GM18505 (cell line): ENCODE results near the gene CDC42BPB.

Source experiments
- ATAC-seq: cut with Tn5 transposase; IDR thresholded peaks from one replicate; pipeline ENCODE4 v1.9.1; 2021; ENCODE audit not compliant: unreplicated experiment
- POLR2A ChIP-seq: IDR thresholded peaks from 4 replicates; pipeline ENCODE4 v1.6.1; 2011; ENCODE audit warnings: borderline replicate concordance; ENCODE audit not compliant: insufficient read depth, insufficient read length; ENCODE audit errors: extremely low read depth

Gene CDC42BPB

DNA sequence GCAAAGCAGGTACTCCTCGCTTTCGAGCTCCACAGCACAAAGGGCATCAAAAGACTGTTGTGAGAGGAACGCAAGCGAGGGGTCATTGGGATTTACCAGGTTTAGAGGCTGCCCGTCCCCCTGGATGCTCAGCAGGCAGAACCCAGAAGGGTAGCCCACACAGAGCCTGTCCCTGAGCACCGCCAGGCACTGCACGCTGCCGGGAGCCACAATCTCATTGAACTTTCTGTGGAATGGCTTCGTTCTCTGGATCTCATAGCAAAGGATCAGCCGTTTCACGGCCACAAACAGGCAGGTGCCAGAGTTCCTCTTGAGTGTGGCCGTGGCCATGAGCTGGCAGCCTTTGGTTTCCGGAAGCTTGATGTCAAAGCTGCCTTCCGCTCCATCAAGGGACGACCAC lies 113.4 kb downstream of the CDC42BPB start:
- TF ChIP-seq POLR2A, result no peak
- ATAC-seq, result no peak

DNA sequence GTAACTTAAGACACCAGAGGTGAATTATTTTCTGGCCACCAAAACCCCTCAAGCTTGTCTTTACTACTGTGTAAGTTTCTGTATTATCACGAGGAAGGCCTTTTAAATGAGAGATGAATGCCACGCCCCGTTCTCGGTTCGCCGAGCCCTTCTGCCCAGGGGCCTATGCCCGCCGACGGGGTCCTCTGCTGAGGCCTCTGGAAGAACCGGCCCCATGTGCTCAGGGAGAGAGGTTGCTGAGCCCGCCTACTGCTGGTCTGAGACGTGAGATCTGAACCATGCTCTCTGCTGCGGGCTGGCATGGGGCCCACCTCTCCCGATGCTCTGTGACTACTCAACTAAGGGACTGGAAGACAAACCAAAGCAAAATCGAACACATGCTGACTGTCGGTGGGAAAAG lies 113.9 kb downstream of the CDC42BPB start:
- no peak for ATAC-seq
- no peak for TF ChIP-seq POLR2A

DNA sequence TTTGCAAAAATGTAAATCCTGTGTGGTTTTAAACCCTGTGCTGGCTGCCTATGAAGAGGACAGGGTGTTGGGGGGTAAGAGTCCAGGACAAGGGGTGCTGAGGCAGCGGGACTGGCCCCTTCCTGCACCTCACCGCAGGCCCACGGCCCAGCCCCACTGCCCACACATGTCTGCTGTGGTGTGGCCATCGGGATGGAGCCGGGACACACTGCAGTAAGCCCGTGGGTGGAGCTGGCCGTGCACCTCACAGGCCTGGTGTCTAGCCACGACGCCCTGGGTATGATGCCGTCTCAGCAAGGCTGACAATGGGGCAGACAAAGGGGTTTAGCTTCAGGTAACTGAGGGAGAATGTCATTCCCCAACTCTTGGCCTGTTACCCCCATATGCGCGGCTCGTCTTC lies 115.3 kb downstream of the CDC42BPB start:
- no peak for TF ChIP-seq POLR2A
- no peak for ATAC-seq

DNA sequence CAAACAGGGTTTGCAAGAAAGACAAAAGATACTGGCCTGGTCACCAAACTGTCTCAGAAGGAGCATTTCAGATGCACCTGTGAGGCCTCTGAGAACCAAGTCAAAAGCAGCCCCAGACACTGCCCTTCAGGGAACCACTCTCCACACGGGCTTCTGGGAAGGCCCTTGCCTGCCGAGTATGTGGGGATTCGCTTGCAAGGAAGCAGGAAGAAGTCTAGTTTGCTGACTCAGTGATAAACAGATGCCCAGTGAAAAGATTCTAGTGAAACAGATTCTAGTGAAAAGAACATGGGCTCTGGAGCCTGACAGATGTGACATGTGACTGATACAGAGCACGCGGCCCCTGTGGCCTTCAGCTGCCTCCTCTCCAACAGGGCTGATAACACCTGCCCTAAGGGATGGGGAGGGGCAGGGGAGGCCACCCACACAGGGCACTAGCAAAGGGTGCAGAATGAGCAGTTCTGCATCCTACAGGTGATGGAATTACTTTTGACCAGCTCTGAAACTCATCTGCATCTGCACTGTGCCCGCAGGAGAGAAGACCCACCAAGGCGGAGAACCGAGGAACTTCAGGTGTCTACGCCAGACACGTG lies 115.8 kb downstream of the CDC42BPB start:
- TF ChIP-seq POLR2A, result no peak
- no peak for ATAC-seq

DNA sequence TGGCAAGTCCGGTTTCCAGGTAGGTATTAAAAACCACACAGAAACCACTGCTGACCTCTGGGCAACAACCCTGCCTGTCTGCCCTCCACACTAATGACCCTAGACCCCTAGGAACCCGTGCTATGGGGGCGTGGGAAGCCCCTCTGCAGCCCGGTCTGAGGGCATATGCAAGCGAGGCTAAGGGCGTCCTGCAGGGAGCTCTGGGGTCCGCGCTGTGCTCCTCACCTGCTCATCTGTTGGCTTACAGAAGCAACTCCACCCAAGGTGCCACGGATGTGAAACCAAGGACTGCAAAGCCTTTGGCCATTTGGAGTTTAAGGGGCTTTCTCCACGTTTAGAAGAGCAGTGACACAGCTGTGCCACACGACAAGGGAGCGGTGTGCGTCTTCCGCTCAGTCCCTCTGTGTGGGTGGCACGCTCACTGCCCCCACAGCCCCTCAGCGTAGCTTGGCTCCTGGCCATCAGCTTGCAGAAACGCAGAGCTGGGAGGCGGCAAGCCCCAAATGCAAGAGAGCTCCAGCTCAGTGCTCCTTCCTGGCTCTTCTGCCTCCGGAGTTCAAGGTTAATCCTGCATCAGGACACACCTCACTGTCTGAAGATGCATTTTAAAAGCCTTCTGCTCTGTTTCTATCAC lies 116.5 kb downstream of the CDC42BPB start:
- no peak for TF ChIP-seq POLR2A
- no peak for ATAC-seq

DNA sequence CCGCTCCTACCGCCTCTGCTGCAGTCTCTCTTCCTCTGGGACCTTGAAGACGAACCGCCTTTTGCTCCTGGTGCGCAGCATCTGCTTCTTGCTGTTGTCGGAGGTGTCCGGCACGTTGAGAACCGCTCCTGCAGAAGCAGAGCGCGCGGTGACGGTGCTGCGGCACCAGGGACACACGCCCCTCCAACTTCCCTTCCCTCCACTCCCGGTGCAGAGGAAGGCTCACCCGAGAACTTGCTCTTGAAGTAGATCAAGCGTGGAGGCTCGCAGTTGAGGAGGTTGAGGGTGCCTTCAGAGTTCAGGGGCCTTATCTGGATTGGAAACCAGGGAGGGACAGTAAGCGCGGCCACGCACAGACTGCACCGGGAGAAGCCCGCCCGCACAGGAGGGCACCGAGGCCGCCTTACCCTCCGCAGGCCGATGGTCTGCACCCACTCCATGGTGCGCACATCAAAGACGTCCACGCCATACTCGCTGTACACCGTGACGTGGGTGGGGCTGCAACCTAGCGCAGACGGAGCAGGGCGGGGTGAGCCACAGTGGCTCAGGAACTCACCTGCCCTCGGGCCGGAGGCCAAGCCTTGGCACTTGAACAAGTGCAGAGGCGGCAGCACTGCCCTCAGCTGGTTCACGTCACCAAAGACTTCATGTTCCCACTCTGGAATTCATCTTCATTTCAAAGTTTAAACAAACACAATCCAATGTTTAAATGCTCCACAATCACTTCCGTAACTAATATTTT lies 117.4 kb downstream of the CDC42BPB start:
- TF ChIP-seq POLR2A, result no peak
- no peak for ATAC-seq

DNA sequence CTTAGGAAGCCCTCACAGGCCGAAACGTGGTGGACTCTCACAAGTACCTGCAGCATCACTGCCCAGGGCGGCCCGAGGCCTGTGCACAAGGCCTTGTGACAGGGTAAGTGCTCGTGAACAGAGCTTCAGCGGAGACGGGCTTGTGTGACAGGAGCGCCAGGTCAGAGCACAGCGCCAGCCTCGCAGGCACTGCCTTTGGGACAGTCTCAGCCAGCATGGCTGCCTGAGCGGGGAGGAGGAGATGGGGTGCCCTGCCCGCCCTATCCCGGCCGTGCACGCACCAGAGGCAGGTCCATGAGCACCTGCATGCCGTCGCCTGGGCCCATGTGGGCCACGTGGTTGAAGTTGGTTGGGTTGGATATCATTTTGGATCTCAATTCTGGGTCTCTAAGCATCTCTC lies 118.0 kb downstream of the CDC42BPB start:
- no peak for TF ChIP-seq POLR2A
- ATAC-seq, result no peak

DNA sequence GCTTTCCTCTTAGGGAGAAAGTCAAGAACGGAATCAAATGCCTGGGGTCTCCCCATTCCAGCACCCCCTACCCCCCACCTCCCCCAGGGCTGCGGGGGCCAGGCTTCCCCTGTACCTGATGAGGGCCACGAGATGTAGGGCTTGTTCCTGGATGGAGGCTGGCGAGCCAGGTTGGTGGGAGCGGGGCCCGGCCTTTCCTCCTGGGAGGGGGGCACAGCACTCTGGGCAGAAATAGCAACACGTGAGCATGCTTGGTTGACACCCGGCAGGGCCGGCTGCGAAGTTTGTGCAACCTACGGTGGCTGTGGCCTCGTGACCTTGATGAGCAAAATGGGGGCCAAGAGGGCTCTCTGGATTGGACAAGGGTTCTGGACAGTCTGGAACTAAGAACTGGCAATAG lies 119.2 kb downstream of the CDC42BPB start:
- TF ChIP-seq POLR2A, result no peak
- no peak for ATAC-seq

DNA sequence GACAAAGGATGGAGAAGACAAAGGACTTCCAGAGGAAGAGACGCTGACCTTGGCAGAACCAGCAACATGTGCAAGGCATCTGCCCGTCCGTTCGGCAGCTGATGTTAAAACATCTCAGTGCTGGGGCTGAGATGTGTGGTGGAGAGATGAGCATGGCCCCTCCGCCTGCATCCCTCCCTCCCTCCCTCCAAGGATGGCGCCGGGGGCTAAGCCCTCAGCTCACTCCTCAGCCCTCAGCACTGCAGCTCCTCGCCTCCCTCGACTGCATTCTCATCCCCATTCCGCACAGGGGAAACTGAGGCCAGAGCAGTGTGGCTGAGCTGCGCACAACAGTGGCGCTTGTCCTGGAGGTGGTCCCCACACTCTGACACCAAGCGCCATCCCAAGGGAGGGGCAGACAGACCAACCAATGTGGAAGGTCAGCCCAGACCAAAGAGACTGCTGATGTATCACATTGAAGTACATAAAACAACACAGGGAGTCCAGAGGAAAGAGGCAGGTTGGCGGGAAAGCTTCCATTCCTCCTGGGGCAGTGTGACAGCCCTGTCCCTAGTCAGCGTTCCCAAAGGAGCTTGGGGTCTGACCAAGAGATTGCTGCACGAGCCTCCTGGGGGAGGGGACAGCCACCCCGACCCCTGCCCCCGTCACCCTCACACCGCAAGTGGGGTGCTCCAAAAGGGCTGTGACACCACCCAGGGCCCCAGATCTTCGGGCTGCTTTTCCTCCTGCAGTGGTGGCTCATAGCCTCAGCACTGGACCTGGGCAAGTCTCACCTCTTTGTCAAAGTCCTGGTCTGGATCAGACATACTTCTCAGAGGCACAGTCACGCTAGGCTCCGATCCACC lies 119.8 kb downstream of the CDC42BPB start:
- no peak for ATAC-seq
- no peak for TF ChIP-seq POLR2A

DNA sequence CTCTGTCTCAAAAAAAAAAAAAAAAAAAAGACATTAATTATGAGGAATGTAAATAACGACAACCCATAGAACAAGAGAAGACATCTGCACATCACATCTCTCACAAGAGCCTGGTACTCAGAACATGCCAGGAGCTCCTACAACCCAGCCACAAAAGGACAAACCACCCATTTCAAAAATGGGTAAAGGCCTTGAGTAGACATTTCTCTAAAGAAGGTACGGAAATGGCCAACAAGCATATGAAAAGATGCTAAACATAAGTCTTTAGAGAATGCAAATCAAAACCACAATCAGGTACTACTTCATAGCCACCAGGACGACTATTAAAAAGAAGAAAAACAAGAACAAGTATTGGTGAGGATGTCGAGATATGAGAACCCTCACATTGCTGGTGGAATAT lies 121.6 kb downstream of the CDC42BPB start:
- no peak for ATAC-seq
- TF ChIP-seq POLR2A, result no peak

DNA sequence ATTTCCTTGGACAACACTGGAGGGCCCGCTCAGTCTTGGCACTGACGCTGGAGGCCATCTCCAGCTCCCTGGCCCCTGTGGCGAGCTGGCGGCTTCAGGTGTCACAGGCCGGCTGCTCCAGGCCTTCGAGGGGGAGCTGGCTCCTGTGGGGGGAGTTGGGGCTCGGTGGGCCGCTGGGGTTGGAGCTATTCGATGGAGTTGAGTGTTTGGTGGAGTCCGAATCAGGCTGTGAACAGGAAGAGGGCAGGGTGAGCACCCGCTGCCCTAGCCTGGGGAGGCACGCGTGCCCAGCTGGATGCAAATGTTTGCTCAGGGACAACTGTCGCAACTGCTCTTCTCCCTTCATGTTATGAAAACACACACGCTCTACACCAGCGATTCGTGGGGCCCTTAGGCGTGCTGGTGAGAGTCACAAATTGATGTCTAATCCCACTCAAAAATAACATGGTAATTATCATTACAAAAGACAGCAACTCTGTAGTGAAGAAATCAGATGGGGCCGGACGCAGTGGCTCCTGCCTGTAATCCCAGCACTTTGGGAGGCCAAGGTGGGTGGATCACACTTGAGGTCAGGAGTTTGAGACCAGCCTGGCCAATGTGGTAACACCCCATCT lies 123.6 kb downstream of the CDC42BPB start:
- no peak for TF ChIP-seq POLR2A
- no peak for ATAC-seq

DNA sequence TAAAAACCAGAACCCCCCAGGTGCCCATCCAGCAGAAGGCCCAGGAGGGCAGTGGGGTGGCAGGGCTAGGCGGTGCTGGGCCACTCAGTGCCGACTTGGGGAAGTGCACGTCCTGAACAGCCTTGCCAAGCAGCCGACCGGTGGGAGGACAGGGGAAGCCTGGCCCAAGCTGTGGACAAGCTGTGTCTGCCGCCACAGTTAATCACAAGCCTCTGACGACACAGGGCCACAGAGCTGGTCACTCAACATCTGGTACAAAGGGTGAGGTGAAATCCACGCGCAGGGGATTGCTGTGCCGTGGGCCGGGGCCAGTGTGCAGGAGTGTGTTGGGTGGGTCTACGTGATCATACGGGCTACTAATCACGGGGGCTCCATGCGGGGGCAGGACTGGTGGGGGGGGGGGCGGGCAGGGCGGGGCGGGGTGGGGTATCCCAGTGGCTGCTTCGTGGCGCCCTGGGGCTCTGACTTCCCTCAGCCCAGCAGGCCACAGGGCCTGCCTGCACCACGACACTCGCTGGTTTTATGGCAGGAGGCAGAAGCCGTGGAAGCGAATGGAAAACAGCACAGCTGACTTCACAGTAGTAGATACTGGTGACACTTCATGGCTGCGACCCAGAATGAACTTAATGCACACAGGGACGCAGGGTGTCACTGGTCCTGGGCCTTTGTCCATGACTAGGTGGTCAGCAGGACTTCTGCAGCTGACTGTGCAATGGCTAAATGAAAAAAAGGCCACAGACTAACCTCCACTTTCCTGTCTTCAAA lies 124.7 kb downstream of the CDC42BPB start:
- no peak for TF ChIP-seq POLR2A
- ATAC-seq, result no peak
